Left cardiac atrium (tissue), 4 donors: Measurements from ENCODE around the gene SPDYC. TPM values are rescaled to one million over a fixed set of nuclear protein-coding genes. Genes with fewer than 3 reads are reported as not detected.
A peak's percentile ranks its signal among the peaks of the same experiment; 100 is the strongest.
"Not testable (repeated sequence)": the region's sequence is repeated elsewhere in the genome, so short reads cannot be mapped to it uniquely, and the experiment has no call there.

ENCODE experiments used
- ATAC-seq, 2 donors: fragments of 200-7000 bp; cut with Tn5 transposase; one replicate each; pipeline ENCODE4 v1.9.1; 2020; ENCODE audit warnings: mild to moderate bottlenecking in 2 of 2, moderate library complexity in 2 of 2
- DNase-seq: peaks from one replicate; pipeline ENCODE4 v3.0.0-alpha.2; 2020
- intact Hi-C, 2 donors: fragments of 100-400 bp; cut with DNase I; formaldehyde crosslinking; loops; one replicate each; pipeline versions ENCODE4 v1.14.1 to v1.15.1; 2022 to 2023
- total RNA-seq, 2 donors: library from RNA; stranded (reverse); fragmentation: NEBNext Ultra II Directional; extraction: Animal tissue kit (Norgen Biotek cat#: 25700); gene quantifications; one replicate each; pipeline ENCODE4 v1.2.1, GENCODE V29; 2021
- donor health status: DM: no; HTN: yes; CAD: no.
- donor health status: DM: no; HTN: yes; CAD: no; lungs with severe emphysema.
- donor health status: DM: yes; HTN: yes; CAD: no.
- donor health status: Dilated cardiomyopathy.

The SPDYC gene
- total RNA-seq, 2 donors from 2014 or later = not detected

GRCh38 chr11:65160643-65161042, 9.4 kb upstream of the SPDYC start:
- no peak for ATAC-seq
- intact Hi-C loops = no loop called here
- DNase-seq = no peak

- DNase-seq (no peak), ATAC-seq (no peak)
- intact Hi-C loops = no loop called here
These were observed 6.3 kb upstream of the SPDYC start for GRCh38 chr11:65163684-65164083.

DNA sequence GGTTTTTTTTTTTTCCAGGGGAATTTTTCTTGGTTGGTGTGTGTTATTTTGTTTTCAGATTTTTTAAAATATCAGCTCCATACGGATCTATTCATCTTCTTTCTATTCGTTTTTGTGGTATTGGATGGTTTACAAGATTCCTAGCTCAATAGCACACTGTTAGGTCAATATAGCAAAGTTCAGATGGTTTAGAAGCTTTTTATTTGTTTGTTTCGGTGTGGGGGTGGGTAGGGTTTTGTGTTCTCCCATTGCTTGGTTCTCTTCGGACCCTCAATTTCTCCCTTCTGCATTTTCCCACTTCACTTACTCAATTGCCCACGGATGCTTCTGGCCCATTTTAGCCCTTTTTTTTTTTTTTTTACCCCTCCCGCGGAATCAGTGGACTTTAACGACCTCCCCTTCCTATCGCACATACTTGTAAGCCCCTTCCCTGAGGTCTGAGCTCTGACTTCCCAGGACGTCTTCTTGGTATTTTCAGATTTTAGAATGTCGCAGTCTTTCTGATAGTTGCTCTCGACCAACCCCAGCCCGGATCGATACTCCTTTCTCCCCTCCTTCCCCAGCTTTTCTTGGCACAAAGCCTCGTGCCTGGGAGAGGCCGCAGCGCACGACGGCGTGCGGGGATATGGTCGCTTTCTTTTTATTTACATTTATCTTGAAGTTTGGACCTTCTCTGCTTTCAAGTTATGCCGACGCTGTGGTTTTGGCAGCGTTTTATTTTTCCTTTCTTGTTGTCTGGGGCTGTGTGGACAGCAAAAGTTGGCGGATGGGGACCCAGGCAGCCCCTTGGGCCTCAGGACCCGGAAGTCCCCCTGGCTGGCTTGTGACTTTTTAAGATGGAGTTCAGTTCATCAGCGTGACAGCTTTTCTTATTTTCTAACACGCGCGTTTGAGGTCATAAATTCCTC, 4.4 kb upstream of the SPDYC start:
- intact Hi-C loops = no loop called here
- DNase-seq (no peak), ATAC-seq (no peak)

DNA sequence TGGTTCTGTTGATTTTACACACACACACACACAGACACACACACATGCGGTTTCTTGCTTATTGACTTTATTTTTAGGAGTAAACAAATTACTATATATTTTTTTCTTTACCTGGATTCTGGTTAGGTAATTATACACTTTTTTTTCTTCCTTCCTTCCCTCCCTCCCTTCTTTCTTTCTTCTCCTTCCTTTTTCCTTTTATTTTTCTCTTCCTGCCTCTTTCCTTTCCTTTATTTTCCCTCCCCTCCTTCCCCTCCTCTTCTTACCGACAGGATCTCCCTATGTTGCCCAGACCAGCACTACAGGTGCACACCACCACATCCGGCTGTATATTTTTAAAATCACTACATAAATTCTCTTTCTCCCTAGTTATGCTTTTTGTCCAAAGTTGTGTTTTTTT, 3.1 kb upstream of the SPDYC start:
- ATAC-seq (no peak), DNase-seq (no peak)
- intact Hi-C loops = no loop called here

DNA sequence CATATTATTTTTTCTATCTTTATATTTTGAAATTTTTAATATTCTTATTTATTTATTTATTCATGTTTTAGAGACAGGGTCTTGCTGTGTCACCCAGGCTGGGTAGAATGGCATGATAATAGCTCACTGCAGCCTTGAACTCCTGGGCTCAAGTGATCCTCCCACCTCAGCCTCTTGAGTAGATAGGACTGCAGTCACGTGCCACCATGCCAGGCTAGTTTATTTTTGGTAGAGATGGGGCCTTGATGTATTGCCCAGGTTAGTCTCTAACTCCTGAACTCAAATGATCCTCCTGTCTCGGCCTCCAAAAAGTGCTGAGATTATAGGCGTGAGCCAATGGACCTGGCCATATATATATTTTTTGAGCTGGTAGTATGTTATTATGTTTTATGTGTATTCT, 2.4 kb upstream of the SPDYC start:
- intact Hi-C loops = no loop called here
- DNase-seq (no peak), ATAC-seq (no peak)

- DNase-seq (no peak), ATAC-seq (no peak)
- intact Hi-C loops = no loop called here
These were observed 830 bp upstream of the SPDYC start for GRCh38 chr11:65169164-65169641.

DNA sequence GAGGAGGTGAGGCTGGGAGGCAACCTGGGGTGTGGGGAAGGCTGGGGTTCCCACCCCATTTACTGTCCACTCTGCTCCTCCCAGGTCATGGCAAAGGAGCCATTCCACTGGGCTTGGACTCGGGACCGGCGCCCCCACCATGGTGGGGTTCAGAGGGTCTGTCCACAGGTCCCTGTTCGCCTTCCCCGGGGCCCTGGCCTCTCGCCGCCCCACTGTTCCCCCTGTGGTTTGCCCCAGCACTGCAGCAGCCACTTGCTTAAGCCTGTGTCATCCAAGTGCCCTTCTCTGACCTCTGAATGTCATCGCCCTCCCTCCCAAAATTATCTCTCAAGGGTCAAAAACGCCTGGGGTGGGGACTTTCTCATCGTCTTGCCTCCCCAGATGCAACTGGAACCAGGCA, 2.6 kb downstream of the SPDYC start:
- intact Hi-C loops = no loop called here
- ATAC-seq = no peak
- DNase-seq = no peak

DNA sequence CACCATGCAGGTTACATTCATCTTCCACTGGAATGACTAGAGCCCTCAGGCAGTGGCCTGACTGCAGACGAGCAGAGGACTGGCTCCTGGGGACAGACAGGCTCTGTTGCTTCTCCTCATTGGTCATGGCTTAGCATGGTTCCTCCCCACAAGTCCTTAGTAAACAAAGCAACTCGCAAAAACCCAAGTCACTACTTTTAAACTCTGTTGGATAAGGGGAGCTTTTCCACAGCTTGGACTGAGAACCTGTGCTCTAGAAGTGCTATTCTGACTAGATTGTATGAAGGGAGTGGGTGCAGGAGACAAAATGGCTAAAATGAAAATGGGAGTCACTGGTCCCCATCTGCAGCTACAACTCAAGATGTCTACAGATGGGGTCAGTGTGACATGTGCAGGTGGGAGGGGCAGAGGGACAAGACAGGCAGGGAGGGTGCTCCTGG, 4.6 kb downstream of the SPDYC start:
- not testable (repeated sequence) for ATAC-seq
- intact Hi-C loops = loop anchor here in 1 of 2 donors (5.0 kb wide), 1 partner anchor 32 kb away; no protein-coding TSS in a partner anchor

GRCh38 chr11:65180877-65181568, 11.0 kb downstream of the SPDYC start:
- DNase-seq = peak; percentile 62
- ATAC-seq = peak; percentile 72 to 73
- intact Hi-C loops = loop anchor here in 1 of 2 donors (5.0 kb wide), 1 partner anchor 59 kb away; the partner anchor contains the start of genes FAU and MRPL49

More for the DNA sequence above, 4.6 kb downstream of the SPDYC start:
- DNase-seq = not testable (repeated sequence)

DNA sequence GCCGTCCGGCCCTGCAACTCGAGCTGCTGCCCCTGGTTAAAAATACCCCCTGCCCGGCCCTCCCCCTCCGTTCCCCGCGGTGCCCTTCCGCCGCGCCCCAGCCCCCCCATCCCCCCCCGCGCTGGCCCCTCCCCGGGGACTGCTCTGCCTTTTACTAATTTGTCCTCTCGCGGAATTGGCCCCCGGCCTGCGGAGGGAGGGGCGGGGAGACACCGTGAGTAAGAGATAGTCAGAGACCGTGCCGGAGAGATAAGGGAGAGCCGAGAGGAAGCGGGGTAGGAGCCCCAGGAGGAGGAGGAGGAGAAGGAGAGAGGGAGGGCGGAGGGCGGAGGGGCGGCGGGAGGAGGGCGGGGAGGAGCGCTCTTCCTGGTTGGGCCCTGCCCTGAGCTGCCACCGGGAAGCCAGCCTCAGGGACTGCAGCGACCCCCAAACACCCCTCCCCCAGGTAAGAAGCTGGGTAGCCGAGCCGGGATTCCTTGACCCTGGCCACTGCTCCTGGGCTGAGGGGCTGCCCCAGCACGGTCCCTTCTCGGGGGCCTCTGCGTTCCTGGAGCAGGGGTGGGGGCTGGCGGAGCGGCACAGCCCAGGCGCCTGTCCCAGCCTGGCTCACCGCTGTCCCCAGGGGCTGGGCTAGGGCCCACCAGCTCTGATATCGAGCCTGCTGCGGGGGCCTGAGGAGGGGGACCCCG, 11.7 kb downstream of the SPDYC start, which contains the start of gene CAPN1:
Gene CAPN1, plus strand, starts transcription at position 360 of the 689 bp plus-strand sequence. CDS start 774 bp downstream, outside the sequence.
- DNase-seq = peak; percentile 91
- intact Hi-C loops = loop anchor here in 1 of 2 donors (5.0 kb wide), 1 partner anchor 59 kb away; the partner anchor contains the start of genes FAU and MRPL49
- peak; percentile 85 to 92 for ATAC-seq

DNA sequence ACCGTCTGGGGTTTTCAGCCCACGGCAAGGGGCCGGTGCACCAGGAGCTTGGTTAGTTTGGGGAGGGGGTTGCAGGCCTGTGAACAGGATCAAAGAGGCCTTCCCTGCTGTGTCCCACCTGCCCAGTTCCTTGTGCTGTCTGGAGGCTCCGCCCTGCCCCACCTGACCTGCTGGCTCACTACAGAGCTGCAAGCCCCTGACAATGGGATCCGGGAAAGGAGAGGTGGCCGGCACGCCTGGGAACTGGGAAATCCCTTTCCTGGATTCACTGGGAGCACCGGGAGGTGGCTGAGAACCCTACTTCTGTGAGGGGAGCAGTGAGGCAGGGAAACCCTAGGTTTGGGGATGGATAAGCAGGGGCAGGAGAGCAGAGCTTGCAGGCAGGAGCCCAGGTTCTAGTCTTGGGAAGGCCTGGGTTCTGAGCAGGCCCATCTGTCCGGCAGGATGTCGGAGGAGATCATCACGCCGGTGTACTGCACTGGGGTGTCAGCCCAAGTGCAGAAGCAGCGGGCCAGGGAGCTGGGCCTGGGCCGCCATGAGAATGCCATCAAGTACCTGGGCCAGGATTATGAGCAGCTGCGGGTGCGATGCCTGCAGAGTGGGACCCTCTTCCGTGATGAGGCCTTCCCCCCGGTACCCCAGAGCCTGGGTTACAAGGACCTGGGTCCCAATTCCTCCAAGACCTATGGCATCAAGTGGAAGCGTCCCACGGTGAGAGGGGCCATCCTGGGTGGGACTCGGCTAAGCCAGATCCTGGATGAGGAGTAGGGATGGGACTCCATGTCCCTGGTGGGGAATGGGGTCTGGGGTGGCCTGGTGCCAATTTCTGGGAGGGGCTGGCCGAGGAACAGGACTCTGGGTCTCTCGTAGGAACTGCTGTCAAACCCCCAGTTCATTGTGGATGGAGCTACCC, 12.5 kb downstream of the SPDYC start:
- DNase-seq = no peak
- intact Hi-C loops = loop anchor here in 1 of 2 donors (5.0 kb wide), 1 partner anchor 60 kb away; the partner anchor contains the start of genes FAU and MRPL49
- peak; percentile 20 to 37 for ATAC-seq

DNA sequence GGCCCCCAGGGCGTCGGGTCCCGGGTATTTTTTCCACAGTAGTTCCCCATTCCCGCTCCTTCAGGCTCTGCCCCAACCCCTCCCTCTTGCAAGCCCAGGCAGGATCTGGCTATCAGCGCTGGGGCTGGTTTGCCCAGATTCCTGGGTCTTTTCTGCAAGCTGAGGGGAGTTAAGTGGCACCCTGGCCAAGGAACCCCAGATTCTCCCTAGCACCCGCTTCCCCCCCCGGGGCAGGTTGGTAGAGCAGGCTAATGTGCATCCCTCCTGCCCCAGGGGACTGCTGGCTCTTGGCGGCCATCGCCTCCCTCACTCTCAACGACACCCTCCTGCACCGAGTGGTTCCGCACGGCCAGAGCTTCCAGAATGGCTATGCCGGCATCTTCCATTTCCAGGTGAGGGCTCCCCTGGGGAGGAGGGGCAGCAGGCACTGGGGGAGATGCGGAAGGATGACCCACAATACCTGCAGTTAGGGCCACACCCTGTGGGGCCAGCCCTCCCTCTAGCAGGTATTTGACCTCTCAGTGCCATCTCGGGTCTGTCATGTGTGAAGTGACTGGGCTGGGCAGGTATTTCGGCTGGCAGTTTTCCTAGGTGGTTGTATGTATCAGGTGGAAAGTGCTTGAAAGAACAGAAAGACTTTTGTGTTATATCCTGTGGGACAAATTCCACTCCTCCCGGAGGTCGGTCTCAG, 13.3 kb downstream of the SPDYC start:
- ATAC-seq (no peak), DNase-seq (no peak)
- intact Hi-C loops = loop anchor here in 1 of 2 donors (5.0 kb wide), 1 partner anchor 61 kb away; the partner anchor contains the start of genes FAU and MRPL49

DNA sequence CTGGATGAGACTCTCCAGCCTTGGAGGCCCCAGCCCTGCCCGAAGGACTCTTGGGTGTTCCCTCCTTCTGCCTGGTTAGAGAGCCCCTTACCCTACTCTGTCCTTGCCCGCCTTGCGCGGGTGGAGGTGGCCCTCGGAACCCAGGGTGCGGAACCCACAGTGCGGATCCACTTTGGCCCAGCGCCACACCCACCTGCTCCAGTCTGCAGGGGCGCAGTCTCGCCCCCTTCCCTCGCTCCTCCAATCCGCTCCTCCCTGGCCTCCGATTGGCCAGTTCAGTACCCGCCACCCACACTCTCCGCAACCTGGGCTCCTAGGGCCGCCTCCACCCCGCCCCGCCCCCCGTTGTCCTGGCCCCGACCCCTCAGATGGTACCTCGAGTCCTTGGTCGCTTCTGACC, 14.1 kb downstream of the SPDYC start:
- intact Hi-C loops = loop anchor here in 1 of 2 donors (5.0 kb wide), 1 partner anchor 62 kb away; the partner anchor contains the start of genes FAU and MRPL49
- DNase-seq (no peak), ATAC-seq (no peak)

DNA sequence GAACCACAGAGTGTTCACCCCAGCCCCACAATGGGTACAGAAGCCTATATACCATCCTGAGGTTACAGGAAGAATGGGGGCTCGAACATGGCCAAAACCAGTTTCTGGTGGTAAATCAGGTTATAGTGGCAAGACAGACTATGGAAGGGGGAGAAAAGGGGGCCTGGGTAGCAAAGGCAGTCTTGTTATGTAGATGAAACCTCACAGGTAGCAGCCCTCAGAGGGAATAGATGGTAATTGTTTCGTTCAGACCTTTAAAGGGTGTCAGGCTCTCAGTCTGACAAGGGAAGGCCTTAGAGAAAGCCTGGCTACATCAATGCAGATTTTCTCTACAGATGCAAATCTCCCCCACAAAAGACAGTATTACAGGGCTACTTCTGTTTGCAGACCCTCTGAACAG, 15.1 kb downstream of the SPDYC start:
- intact Hi-C loops = no loop called here
- ATAC-seq (no peak), DNase-seq (no peak)

DNA sequence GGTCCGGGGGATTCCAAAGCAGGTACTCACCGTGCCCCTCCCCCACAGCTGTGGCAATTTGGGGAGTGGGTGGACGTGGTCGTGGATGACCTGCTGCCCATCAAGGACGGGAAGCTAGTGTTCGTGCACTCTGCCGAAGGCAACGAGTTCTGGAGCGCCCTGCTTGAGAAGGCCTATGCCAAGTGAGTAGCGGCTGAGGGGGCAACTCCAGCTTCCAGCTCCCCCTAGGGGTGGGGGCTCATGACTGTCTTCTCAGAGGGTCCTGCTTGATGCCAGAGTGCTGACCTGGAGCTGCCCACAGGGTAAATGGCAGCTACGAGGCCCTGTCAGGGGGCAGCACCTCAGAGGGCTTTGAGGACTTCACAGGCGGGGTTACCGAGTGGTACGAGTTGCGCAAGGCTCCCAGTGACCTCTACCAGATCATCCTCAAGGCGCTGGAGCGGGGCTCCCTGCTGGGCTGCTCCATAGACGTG, 15.9 kb downstream of the SPDYC start:
- DNase-seq = no peak
- ATAC-seq = no peak
- intact Hi-C loops = no loop called here

DNA sequence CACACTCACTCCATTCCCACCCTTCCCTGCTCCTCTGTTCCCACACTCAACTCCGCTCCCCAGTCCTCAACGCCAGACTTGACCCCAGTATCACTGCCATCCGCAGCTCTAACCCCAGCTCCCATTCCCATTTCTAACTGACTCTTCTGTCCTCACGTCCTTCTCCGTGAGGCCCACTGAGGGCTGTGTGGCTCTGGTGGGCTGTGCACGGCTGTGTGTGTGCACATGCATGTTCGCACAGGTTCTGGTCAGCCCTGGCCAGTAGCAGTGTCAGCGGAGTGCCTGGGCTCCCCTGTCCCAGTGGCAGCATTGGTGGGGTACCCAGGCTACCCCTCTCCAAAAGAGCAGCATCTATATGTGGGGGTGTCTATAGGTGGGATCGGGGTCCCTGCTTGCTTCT, 16.7 kb downstream of the SPDYC start:
- DNase-seq (no peak), ATAC-seq (no peak)
- intact Hi-C loops = no loop called here

DNA sequence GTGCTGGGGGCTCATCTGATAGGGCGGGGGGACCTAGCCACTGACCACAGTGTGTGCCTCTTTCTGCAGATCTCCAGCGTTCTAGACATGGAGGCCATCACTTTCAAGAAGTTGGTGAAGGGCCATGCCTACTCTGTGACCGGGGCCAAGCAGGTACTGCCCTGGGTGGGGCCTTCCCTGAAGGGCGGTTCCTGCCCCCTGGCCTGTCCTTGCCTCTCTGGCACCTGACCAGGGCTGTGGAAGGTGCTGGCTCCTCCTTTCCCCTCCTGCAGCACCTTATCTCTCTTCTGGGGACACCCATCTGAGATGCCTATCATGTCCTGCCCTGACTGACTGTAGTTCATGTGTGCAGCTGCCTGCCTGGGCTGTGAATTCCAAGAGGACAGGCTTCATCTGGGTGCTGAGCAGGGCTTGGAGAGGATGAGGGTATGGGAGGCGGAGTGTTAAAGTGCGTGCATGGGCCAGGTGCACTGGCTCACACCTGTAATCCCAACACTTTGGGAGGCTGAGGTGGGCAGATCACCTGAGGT, 17.2 kb downstream of the SPDYC start:
- no peak for ATAC-seq
- no peak for DNase-seq
- intact Hi-C loops = no loop called here
